HG02678 (cell line): ENCODE data around the gene ACCSL.

ENCODE experiments used
- ATAC-seq: cut with Tn5 transposase; IDR thresholded peaks from one replicate; pipeline ENCODE4 v1.9.1; 2021; ENCODE audit warnings: mild to moderate bottlenecking, moderate library complexity; ENCODE audit not compliant: unreplicated experiment

Gene ACCSL

GRCh38 chr11:44047931-44048431, at the start of gene ACCSL:
Gene ACCSL, plus strand, starts transcription at chr11:44047981. Its CDS starts 56 bp downstream, at chr11:44048037.
- no peak for ATAC-seq

DNA sequence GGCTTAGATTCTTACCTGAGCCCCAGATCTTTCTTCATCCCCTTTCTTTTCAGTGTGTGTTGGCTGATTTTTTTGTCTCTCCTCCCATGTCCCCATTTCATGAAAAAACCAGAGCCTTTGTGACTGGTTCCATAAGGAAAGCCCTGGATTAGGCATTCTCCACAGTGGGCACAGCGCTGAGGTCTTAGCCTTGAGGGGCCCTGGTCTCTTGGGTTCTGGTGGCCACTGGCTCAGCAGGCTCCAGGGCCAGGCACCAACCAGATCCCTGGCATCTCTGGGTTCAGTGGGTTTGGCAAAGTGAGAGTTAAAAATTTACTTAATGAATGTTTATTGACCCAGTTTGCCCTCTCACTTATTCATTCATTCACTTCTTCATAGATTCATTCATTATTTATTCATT, 49.5 kb upstream of the ACCSL start:
- ATAC-seq: no peak

DNA sequence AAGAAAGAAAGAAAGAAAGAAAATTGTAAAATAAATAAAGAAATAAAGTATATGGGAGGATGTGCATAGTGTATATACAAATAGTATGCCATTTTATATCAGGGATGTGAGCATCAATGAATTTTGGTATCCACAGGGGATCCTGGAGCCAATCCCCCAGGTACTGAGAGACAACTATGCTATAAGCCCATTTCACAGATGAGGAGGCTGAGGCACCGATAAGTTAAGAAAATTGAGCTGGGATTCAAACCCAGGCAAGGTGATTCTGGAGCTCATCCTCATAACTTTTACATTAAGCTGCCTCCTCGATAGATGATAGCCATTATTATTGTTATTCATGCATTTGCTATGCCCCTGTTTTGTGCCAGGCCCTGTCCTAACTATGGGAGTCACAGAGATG, 47.0 kb upstream of the ACCSL start:
- no peak for ATAC-seq

DNA sequence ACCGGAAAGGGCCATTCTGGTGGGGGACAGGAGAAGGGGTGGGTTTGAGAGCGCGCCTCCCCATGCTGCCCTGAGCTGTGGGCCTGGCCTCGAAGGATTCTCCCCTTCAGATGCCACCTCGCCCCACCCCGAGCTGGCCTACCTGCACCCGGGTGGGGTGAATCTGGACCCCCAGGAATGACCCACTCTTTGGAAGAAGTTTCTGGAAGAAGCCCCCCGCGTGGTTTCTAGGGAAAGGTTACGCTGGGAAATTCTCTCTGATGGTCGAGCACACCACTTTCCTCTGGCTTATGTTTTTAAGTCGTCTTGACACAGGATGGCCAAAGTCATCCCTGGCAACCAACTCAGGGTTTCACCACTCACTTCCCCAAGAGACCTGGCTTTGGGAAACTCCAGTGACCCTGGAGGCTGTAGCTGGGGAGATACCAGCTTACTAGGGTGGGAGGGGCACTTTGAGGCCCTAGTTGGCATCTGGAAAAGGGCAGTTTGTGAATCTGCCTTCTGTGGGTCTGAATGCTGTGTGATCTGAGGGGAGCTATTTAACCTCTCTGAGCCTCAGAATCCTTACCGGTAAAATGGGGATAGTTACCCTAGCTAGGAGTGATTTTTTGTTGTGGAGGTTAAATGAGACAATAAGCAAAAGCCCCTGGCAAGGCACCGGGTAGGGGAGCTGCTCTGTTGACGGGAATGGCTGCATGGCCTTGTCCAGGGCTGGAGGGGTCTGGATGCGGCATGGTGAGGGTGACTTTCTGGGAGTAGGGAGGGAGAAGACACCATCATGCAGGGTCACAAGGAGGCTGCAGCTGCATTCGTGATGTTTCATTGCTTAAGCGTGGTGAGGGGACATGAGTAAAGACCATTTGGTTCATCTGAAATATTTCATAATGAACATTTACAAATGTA, 45.3 kb upstream of the ACCSL start:
- ATAC-seq: no peak

DNA sequence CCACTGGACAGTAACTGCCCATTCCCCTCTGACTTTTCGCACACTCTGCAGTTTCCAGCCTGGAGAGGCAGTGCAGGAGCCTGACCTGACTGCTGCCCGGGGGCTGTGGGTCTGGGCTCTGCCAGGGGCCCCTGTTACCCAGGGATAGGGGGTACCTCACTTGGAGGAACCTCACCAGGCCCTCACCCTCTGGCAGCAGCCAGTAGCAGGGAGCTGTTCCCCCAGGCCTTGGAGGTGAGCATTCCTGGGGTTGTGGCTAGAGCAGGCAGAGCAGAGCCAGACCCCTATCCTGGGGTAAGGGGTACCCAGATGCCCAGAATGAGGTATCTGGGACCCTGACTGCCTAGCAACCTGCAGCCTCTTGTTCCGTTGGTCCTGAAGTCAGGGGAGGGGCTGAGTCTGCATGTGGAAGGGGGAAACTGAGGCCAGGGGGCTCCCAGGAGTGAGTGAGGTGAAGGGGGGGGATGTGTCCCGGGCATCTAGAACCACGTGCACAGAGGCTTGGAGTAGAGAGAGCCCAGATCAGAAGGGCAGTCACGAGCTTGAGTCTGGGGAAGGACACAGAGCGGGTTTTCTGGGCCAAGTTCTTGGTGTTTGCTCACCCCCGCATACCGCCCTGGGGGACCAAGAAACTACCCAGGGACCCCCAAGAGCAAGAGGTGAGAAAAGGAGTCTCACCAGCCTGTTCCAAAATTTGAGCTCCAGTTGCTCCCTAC, 43.9 kb upstream of the ACCSL start:
- no peak for ATAC-seq

DNA sequence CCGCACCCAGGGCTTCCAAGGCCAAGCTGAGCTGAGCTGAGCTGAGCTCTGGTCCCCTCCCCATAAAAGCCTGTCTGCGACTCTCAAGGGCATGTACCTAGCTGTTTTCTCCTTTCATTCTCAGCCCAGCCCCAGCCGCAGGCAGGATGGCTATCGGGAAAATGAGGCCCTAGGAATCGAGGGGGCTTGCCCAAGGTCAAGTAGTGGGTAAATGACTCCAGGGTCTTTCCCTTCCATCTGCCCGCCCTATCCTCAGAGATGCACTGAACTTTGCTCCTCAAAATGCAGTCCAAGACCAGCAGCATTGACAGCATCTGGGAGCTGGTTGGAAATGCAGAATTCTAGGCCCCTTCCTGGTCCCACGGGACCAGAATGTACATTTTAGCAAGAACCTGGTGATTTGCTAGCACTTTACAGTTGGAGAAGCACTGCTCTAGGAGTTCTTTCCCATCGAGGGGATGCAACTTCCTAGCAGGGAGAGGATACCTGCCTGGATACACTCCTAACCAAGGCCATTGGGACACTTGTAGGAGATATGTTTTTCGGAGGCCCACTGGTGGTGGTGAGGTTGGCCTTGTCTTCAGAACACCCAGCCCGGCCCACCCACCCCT, 43.2 kb upstream of the ACCSL start:
- ATAC-seq: no peak

DNA sequence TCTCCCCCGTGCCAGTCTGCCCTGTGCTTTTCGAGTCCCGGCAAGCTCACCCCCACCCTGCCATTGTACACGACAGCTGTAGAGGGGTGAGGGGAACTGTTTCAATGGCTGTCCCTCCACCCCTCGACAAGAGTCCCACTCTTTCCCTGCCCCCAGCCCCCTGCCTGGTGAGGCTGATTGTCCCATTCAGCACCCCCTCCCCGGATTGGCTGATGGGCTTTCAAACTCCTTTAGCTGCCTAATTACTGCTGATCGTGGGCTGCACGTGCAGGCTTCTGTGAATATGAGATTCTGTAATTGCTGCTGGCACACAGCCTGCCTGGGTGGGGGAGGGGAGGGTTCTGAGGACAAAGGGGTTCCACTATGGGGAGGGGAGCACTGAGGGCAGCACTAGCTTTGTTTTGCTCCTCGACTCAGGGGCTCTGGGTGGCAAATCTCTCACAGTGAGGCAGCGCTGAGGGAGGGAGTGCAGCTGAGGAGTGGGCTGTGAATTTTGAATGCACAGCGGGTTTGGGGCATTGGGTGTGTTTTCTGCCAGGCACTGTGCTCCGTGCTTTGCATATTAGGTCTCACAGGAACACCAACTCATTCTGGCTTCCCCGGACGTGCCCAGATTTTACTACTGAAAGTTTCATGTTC, 42.6 kb upstream of the ACCSL start:
- no peak for ATAC-seq

GRCh38 chr11:44005956-44006355, 41.8 kb upstream of the ACCSL start:
- ATAC-seq: no peak

- ATAC-seq: no peak
Measured at GRCh38 chr11:44006917-44007361, 40.8 kb upstream of the ACCSL start.

DNA sequence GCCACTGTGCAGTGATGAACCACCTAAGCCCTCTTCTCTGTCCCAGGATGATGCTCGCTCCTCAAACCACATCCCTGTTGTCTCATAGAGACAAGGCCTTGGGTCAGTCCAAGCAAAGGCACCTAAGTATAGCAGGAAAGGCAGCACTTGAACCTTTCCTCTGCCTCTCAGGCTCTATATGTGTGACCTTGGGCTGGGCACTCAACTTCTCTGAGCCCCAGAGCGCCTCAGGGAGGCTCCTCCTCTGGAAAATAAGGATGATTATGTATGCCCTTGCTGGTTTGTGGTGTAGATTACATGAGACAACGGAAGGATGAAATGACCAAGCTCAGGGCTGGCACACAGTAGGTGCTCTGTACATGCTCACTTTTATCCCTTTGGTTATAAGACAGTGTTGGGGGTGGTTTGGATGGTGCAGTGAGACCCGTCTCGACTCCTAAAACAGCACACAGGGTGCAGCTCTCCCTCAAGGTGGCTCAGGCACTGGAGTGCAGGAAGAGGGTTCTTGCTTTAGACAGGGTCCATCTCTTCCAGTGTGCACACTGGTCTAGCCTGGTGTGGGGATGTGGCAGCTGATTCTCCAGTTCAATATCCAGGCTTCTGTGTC, 40.2 kb upstream of the ACCSL start:
- ATAC-seq: no peak

GRCh38 chr11:44008088-44008501, 39.7 kb upstream of the ACCSL start:
- ATAC-seq: no peak

GRCh38 chr11:44008698-44009097, 39.1 kb upstream of the ACCSL start:
- no peak for ATAC-seq

- no peak for ATAC-seq
Measured at GRCh38 chr11:44010789-44011251, 37.0 kb upstream of the ACCSL start.

GRCh38 chr11:44011797-44012196, 36.0 kb upstream of the ACCSL start:
- no peak for ATAC-seq

- ATAC-seq: no peak
Measured at GRCh38 chr11:44014968-44015623, 32.7 kb upstream of the ACCSL start.

DNA sequence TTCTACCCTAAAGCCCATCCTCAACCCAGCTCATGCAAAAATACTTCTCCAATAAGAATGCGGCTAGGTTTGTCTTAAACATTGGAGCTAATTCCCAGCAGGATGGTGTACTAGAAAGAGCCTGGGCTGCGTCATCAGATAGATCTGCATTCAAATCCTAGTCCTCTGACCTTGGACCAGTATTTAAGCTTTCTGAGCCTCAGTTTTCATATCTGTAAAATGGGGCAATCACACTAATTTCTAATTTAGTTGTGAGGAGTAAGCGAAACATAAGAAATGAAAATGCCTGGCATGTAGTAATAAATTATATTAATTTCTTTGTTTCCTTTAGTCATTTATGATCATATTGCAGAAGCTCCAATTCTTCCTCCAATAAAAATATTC, 32.2 kb upstream of the ACCSL start:
- no peak for ATAC-seq

DNA sequence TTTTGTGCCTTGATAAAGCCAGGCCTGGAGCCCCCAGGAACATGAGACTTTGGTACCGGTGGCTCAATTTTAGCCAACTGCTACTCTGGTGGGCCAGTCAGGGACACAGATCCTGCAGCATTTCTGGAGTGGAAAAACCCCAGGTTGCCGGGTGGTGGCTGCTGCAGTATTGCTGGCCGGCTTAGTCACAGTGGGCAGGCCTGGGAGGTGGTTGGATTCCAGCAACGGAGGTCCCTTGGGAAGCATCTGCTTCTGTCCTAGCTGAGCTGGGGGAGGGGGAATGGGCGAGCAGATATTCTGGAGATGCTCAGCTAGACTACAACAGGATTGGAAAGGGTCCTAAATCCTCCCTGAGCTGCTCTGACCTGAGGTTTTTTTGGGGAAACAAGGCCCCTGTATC, 31.6 kb upstream of the ACCSL start:
- ATAC-seq: no peak

DNA sequence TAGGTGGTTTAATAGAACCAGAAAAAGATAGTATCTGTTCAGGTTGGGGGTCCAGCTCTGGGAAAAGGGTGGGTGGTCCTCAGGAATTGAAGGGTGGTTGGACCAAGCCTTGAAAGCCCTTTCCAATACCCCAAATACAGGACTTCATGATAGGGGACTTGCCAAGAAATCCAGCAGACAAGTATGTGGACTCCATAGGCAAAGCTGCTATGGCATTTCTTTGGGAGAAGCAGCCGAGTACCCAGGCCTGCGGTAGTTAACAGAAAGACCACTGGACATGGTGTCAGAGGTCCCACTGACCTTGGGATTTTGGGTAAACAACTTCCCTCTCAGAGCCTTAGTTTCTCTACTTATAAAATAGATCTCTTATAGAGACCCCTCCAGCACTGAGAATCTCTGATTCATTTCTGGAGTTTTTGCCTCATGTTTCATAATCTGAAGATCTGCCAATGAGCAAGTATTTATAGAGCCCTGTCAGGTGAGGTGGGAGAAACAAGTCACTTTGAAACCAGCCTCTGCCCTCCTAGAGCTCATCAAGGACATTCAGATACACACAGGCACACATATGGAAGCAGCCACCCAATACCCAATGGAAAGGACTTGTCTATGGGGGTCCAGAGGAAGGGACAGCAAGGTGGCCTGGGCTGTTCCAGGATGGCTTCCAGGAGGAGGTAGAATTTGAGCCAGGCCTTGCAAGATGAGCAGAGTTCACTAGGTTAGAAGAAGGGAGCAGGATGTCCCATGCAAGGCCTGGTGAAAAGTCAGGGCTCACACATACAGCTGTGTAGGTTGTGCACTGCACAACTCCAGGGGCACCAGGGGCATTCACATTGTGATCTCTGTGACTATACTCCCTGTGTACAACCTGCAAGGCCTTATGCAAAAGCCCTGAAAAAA, 31.0 kb upstream of the ACCSL start:
- no peak for ATAC-seq
